NT2/D1 (cell line): ENCODE measurements around the gene ST8SIA3.

Experiments
- SUZ12 ChIP-seq: IDR thresholded peaks from 2 replicates; pipeline ENCODE4 v1.6.1; 2011; ENCODE audit not compliant: insufficient read length, insufficient read depth; ENCODE audit errors: extremely low read depth
- YY1 ChIP-seq: IDR thresholded peaks from 2 replicates; pipeline ENCODE4 v1.6.1; 2011; ENCODE audit not compliant: insufficient read length, insufficient read depth
- ZNF274 ChIP-seq: IDR thresholded peaks from 2 replicates; pipeline ENCODE4 v1.6.1; 2011; ENCODE audit warnings: mild to moderate bottlenecking, low read depth, low read length

- TF ChIP-seq YY1 (no peak), ZNF274 (no peak), SUZ12 (no peak)
Measured at GRCh38 chr18:57376503-57376902, 24.1 kb downstream of the ST8SIA3 start.
